ENCODE measurements around the gene TSC22D4.
A peak's percentile ranks its signal among the peaks of the same experiment; 100 is the strongest.

TSC22D4 gene

DNA sequence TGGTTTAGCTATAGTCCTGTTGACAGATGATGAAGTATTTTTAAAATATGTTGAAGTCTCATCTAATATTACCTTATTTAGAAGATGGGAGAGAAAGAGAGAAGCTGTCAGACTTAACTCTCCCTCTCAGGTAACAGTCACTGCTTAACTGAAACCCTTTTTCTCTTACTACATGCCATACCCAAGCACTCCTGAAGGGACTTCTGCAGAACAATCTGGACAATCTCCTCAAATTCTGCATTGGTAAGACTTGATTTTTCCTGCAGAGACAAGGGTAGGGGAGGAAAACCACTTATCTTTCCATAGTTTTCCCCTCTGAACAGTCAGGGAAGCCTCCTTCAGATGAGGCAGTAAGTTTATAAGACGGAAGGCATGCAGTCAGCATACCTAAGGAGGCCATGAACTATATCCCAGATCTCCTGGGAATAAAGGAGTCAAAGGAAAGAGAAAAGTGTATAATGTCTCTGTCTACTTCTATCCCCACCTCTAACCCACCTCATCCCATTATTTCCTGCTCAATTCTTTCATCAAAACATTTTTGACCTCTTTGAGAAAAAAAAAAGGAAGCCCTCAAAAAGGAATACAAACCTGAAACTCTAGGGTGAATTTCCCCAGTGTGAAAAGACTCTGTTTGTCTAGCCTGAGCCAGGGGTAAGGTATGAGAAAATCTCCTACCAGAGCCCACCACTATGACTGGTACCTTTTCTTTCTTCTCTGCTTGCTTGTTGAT is 59.9 kb downstream of the TSC22D4 start:
- peak; percentile 53 for DNase-seq (ENCODE audit: low read depth)
- no peaks in the 10 kb centered on the region for H3K27me3 ChIP-seq (replicated peaks; ENCODE audit: control insufficient read depth, insufficient read depth, low read length)
- peaks cover 14% of the 10 kb centered on the region for H3K4me1 ChIP-seq (ENCODE audit: control insufficient read depth, insufficient read depth, low read length)
- H3K36me3 ChIP-seq (ENCODE audit: control insufficient read depth, insufficient read depth, low read length, severe bottlenecking), result peaks cover 4% of the 10 kb centered on the region
- no peak overlapping the region for H3K9ac ChIP-seq (ENCODE audit: low read length)
- H3K9me3 ChIP-seq (ENCODE audit: control insufficient read depth, low read length), result no peaks in the 10 kb centered on the region
- H3K4me3 ChIP-seq (ENCODE audit: low read length), result no peak overlapping the region

Data from adipocyte (in vitro differentiated cells).